ENCODE measurements around the gene PCDHB4. TPM values are rescaled to one million over a fixed set of nuclear protein-coding genes. Genes with fewer than 3 reads are reported as not detected.
"Not testable (repeated sequence)": the region's sequence is repeated elsewhere in the genome, so short reads cannot be mapped to it uniquely, and the experiment has no call there.

Gene PCDHB4
- polyA plus RNA-seq, 1 donor from 2014 or later = not detected

DNA sequence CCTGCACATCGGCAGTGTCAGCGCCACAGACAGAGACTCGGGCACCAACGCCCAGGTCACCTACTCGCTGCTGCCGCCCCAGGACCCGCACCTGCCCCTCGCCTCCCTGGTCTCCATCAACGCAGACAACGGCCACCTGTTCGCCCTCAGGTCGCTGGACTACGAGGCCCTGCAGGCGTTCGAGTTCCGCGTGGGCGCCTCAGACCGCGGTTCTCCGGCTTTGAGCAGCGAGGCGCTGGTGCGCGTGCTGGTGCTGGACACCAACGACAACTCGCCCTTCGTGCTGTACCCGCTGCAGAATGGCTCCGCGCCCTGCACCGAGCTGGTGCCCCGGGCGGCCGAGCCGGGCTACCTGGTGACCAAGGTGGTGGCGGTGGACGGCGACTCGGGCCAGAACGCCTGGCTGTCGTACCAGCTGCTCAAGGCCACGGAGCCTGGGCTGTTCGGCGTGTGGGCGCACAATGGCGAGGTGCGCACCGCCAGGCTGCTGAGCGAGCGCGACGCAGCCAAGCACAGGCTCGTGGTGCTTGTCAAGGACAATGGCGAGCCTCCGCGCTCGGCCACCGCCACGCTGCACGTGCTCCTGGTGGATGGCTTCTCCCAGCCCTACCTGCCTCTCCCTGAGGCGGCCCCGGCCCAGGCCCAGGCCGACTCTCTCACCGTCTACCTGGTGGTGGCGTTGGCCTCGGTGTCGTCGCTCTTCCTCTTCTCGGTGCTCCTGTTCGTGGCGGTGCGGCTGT is 1.9 kb downstream of the PCDHB4 start:
- H3K27me3 Mint-ChIP-seq, H3K36me3 Mint-ChIP-seq, H3K27ac Mint-ChIP-seq, H3K4me1 Mint-ChIP-seq, H3K4me3 Mint-ChIP-seq: not testable (repeated sequence)
- H3K9me3 Mint-ChIP-seq = peaks cover 0 to 10% (median 2%) of the 10 kb centered on the region in 3 donors

- Mint-ChIP-seq H3K27ac (no peak overlapping the region), H3K9me3 (peaks cover 2 to 14% (median 5%) of the 10 kb centered on the region in 3 donors), H3K4me1 (peaks cover 0 to 1% (median 0%) of the 10 kb centered on the region in 3 donors), H3K36me3 (no peaks in the 10 kb centered on the region), H3K4me3 (no peak overlapping the region), H3K27me3 (peaks cover 7% of the 10 kb centered on the region)
Measured at GRCh38 chr5:141127305-141127704, 5.7 kb downstream of the PCDHB4 start.

DNA sequence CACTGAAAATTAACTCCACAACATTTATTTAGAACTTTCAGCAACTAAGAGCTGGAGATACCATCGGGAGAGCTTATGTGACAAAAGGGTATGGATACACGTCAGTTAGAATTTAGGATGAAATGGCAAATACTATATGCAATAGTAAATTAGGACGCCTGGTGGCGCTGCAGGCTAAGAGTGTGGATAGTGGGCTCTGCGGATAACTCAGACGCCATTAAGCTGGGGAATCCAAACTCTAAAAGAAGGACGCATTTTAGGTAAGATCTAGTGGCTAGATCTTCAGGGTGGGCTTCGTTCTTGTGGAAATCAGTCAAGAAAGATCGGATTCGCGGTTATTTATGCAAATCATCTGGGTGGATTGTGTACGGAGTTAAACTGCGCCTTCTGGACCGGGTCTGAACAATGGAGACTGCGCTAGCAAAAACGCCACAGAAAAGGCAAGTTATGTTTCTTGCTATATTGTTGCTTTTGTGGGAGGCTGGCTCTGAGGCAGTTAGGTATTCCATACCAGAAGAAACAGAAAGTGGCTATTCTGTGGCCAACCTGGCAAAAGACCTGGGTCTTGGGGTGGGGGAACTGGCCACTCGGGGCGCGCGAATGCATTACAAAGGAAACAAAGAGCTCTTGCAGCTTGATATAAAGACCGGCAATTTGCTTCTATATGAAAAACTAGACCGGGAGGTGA is 13.6 kb downstream of the PCDHB4 start, which contains the start of gene PCDHB5:
Gene PCDHB5, plus strand, starts transcription at position 177 of the 688 bp plus-strand sequence. Its CDS starts 229 bp downstream, at position 406.
- no peaks in the 10 kb centered on the region for H3K27me3 Mint-ChIP-seq
- peak within 1 kb of the TSS in 2 of 4 donors; percentile 10 to 44 for H3K4me3 Mint-ChIP-seq
- H3K4me1 Mint-ChIP-seq = no peaks in the 10 kb centered on the region
- H3K27ac Mint-ChIP-seq = no peak within 1 kb of the TSS
- H3K36me3 Mint-ChIP-seq = peaks cover 1% of the 10 kb centered on the region
- H3K9me3 Mint-ChIP-seq = peaks cover 16 to 44% (median 27%) of the 10 kb centered on the region in 3 donors

DNA sequence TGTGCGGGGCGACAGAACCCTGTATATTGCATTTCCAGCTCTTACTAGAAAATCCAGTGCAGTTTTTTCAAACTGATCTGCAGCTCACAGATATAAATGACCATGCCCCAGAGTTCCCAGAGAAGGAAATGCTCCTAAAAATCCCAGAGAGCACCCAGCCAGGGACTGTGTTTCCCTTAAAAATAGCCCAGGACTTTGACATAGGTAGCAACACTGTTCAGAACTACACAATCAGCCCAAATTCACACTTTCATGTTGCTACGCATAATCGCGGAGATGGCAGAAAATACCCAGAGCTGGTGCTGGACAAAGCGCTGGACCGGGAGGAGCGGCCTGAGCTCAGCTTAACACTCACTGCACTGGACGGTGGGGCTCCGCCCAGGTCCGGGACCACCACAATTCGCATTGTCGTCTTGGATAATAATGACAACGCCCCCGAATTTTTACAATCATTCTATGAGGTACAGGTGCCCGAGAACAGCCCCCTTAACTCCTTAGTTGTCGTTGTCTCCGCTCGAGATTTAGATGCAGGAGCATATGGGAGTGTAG is 14.2 kb downstream of the PCDHB4 start:
- Mint-ChIP-seq H3K27ac (no peak overlapping the region), H3K27me3 (no peaks in the 10 kb centered on the region), H3K4me1 (no peaks in the 10 kb centered on the region), H3K36me3 (peaks cover 1% of the 10 kb centered on the region), H3K4me3 (peak overlapping the region in 1 of 4 donors; percentile 44), H3K9me3 (peaks cover 16 to 40% (median 25%) of the 10 kb centered on the region in 3 donors)

DNA sequence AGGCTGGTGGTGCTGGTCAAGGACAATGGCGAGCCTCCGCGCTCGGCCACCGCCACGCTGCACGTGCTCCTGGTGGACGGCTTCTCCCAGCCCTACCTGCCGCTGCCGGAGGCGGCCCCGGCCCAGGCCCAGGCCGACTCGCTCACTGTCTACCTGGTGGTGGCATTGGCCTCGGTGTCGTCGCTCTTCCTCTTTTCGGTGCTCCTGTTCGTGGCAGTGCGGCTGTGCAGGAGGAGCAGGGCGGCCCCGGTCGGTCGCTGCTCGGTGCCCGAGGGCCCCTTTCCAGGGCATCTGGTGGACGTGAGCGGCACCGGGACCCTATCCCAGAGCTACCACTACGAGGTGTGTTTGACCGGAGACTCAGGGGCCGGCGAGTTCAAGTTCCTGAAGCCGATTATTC is 15.7 kb downstream of the PCDHB4 start:
- not testable (repeated sequence) for H3K27me3 Mint-ChIP-seq, H3K4me1 Mint-ChIP-seq, H3K36me3 Mint-ChIP-seq, H3K4me3 Mint-ChIP-seq, H3K27ac Mint-ChIP-seq
- peaks cover 21 to 36% (median 25%) of the 10 kb centered on the region in 3 donors for H3K9me3 Mint-ChIP-seq

- H3K9me3 Mint-ChIP-seq = peaks cover 4 to 21% (median 7%) of the 10 kb centered on the region in 3 donors
- H3K27ac Mint-ChIP-seq = peak within 1 kb of the TSS in 1 of 3 donors; percentile 72
- H3K27me3 Mint-ChIP-seq = peaks cover 10% of the 10 kb centered on the region
- H3K4me3 Mint-ChIP-seq = peak within 1 kb of the TSS in 3 of 4 donors; percentile 37 to 79 (median 71)
- peaks cover 3 to 5% (median 4%) of the 10 kb centered on the region in 3 donors for H3K4me1 Mint-ChIP-seq
- peaks cover 2% of the 10 kb centered on the region for H3K36me3 Mint-ChIP-seq
Measured at GRCh38 chr5:141149812-141150211, 28.2 kb downstream of the PCDHB4 start, which contains the start of gene PCDHB6. TSS of gene PCDHB6 (plus strand) at chr5:141150057. CDS start at chr5:141150258, 201 bp downstream.

DNA sequence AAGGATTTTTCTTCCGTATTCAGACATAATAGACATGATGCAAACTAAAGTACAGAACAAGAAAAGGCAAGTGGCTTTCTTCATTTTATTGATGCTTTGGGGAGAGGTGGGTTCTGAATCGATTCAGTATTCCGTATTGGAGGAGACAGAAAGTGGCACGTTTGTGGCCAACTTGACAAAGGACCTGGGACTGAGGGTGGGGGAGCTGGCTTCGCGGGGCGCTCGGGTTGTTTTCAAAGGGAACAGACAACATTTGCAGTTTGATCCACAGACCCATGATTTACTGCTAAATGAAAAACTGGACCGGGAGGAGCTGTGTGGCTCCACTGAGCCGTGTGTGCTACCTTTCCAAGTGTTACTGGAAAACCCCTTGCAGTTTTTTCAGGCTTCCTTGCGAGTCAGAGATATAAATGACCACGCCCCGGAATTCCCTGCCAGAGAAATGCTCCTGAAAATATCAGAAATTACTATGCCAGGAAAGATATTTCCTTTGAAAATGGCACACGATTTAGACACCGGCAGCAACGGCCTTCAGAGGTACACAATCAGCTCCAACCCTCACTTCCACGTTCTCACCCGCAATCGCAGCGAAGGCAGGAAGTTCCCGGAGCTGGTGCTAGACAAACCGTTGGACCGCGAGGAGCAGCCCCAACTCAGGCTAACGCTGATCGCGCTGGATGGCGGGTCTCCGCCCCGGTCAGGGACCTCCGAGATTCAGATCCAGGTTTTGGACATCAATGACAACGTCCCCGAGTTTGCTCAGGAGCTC is 28.8 kb downstream of the PCDHB4 start:
- peak overlapping the region in 3 of 4 donors; percentile 37 to 79 (median 71) for H3K4me3 Mint-ChIP-seq
- H3K27ac Mint-ChIP-seq = peak overlapping the region in 1 of 3 donors; percentile 72

GRCh38 chr5:141150993-141151325 is 29.3 kb downstream of the PCDHB4 start:
- H3K9me3 Mint-ChIP-seq = peaks cover 4 to 22% (median 7%) of the 10 kb centered on the region in 3 donors
- H3K36me3 Mint-ChIP-seq = no peaks in the 10 kb centered on the region

More for the DNA sequence above, 28.8 kb downstream of the PCDHB4 start:
- Mint-ChIP-seq H3K27me3 (peaks cover 10% of the 10 kb centered on the region), H3K4me1 (peaks cover 3 to 5% (median 4%) of the 10 kb centered on the region in 3 donors), H3K36me3 (no peaks in the 10 kb centered on the region), H3K9me3 (peaks cover 4 to 21% (median 7%) of the 10 kb centered on the region in 3 donors)

GRCh38 chr5:141151632-141152031 is 30.0 kb downstream of the PCDHB4 start:
- H3K27ac Mint-ChIP-seq, H3K4me1 Mint-ChIP-seq, H3K36me3 Mint-ChIP-seq, H3K4me3 Mint-ChIP-seq: not testable (repeated sequence)
- Mint-ChIP-seq H3K27me3 (peaks cover 13% of the 10 kb centered on the region), H3K9me3 (peaks cover 4 to 26% (median 11%) of the 10 kb centered on the region in 3 donors)

More at GRCh38 chr5:141150993-141151325, 29.3 kb downstream of the PCDHB4 start:
- Mint-ChIP-seq H3K27ac (no peak overlapping the region), H3K4me3 (peak overlapping the region in 1 of 4 donors; percentile 18), H3K27me3 (peaks cover 13% of the 10 kb centered on the region), H3K4me1 (peaks cover 4 to 5% (median 4%) of the 10 kb centered on the region in 3 donors)

DNA sequence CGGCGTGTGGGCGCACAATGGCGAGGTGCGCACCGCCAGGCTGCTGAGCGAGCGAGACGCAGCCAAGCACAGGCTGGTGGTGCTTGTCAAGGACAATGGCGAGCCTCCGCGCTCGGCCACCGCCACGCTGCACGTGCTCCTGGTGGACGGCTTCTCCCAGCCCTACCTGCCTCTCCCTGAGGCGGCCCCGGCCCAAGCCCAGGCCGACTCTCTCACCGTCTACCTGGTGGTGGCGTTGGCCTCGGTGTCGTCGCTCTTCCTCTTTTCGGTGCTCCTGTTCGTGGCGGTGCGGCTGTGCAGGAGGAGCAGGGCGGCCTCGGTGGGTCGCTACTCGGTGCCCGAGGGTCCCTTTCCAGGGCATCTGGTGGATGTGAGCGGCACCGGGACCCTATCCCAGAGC is 30.5 kb downstream of the PCDHB4 start:
- H3K9me3 Mint-ChIP-seq = peaks cover 4 to 26% (median 11%) of the 10 kb centered on the region in 3 donors

DNA sequence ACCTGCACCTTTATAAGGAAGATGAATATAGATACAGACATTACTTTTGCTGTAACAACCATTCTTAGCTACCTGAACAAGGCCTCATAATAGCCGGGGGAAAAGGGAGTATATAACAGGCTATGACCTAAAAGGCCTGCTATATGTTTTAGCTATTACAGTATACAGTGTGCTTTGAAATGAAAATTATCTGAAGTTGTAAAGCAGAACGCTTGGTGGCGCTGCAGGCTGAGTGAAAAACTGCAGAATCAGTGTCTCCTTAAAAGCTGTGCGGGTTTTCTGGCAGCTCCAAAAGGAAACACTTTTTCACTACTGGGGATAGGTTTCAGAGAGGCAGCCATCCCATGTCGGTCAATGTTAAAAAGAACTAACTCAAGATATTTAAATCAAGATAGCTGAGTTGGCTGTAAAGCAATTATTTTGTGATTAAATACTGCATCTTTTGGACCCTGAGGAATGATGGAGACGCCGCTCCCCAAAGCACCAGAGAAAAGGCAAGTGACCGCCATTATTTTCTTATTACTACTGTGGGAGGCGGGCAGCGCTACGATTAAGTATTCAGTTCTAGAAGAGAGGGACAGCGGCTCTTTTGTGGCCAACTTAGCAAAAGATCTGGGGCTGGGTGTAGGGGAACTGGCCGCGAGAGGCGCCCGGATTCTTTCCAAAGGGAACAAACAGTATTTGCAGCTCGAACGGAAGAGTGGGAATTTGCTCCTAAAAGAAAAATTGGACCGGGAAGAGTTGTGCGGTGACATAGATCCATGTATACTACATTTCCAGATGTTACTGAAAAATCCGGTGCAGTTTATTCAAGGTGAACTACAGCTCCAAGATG is 34.1 kb downstream of the PCDHB4 start:
- H3K36me3 Mint-ChIP-seq = no peaks in the 10 kb centered on the region
- peaks cover 4 to 20% (median 10%) of the 10 kb centered on the region in 3 donors for H3K9me3 Mint-ChIP-seq
- peaks cover 10% of the 10 kb centered on the region for H3K27me3 Mint-ChIP-seq
- H3K4me1 Mint-ChIP-seq = peaks cover 0 to 3% (median 0%) of the 10 kb centered on the region in 3 donors
- no peak overlapping the region for H3K4me3 Mint-ChIP-seq
- no peak overlapping the region for H3K27ac Mint-ChIP-seq

More for the DNA sequence above, 30.5 kb downstream of the PCDHB4 start:
- not testable (repeated sequence) for H3K36me3 Mint-ChIP-seq, H3K27ac Mint-ChIP-seq, H3K4me1 Mint-ChIP-seq, H3K4me3 Mint-ChIP-seq
- H3K27me3 Mint-ChIP-seq = peaks cover 13% of the 10 kb centered on the region

DNA sequence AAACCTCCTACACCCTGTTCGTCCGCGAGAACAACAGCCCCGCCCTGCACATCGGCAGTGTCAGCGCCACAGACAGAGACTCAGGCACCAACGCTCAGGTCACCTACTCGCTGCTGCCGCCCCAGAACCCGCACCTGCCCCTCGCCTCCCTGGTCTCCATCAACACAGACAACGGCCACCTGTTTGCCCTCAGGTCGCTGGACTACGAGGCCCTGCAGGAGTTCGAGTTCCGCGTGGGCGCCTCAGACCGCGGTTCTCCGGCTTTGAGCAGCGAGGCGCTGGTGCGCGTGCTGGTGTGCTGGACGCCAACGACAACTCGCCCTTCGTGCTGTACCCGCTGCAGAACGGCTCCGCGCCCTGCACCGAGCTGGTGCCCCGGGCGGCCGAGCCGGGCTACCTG is 35.7 kb downstream of the PCDHB4 start:
- not testable (repeated sequence) for H3K4me3 Mint-ChIP-seq
- H3K9me3 Mint-ChIP-seq = peaks cover 4 to 14% (median 10%) of the 10 kb centered on the region in 3 donors

GRCh38 chr5:141157901-141158300 is 36.3 kb downstream of the PCDHB4 start:
- H3K4me1 Mint-ChIP-seq, H3K36me3 Mint-ChIP-seq, H3K27ac Mint-ChIP-seq, H3K27me3 Mint-ChIP-seq, H3K4me3 Mint-ChIP-seq: not testable (repeated sequence)
- H3K9me3 Mint-ChIP-seq = peaks cover 4 to 15% (median 10%) of the 10 kb centered on the region in 3 donors

More for the DNA sequence above, 35.7 kb downstream of the PCDHB4 start:
- not testable (repeated sequence) for H3K4me1 Mint-ChIP-seq, H3K36me3 Mint-ChIP-seq, H3K27ac Mint-ChIP-seq, H3K27me3 Mint-ChIP-seq
